Mesenteric fat pad (tissue), 1 donor: ENCODE results near the gene ZNF20. TPM values are rescaled to one million over a fixed set of nuclear protein-coding genes. Genes with fewer than 3 reads are reported as not detected.
A peak's percentile ranks its signal among the peaks of the same experiment; 100 is the strongest.

Experiments
- DNase-seq: peaks from one replicate; pipeline ENCODE4 v3.0.0-alpha.2; 2020; ENCODE audit warnings: low spot score
- long read RNA-seq: library from polyadenylated mRNA; unstranded; transcript quantifications from one replicate; pipeline ENCODE4 v2.0.0, GENCODE V29; 2020
- total RNA-seq: library from RNA; stranded (reverse); fragmentation: NEBNext Ultra II Directional; extraction: Animal tissue kit (Norgen Biotek cat#: 25700); gene quantifications from one replicate; pipeline ENCODE4 v1.2.1, GENCODE V29; 2021
- donor health status: DM: yes; HTN: yes; CAD: no.

Gene ZNF20
- 1.1 TPM for total RNA-seq
- long read RNA-seq, partial matches to known transcripts = 0 of 3 reads
- long read RNA-seq, other reads (novel, unspliced or antisense) = 0 of 3 reads

DNA sequence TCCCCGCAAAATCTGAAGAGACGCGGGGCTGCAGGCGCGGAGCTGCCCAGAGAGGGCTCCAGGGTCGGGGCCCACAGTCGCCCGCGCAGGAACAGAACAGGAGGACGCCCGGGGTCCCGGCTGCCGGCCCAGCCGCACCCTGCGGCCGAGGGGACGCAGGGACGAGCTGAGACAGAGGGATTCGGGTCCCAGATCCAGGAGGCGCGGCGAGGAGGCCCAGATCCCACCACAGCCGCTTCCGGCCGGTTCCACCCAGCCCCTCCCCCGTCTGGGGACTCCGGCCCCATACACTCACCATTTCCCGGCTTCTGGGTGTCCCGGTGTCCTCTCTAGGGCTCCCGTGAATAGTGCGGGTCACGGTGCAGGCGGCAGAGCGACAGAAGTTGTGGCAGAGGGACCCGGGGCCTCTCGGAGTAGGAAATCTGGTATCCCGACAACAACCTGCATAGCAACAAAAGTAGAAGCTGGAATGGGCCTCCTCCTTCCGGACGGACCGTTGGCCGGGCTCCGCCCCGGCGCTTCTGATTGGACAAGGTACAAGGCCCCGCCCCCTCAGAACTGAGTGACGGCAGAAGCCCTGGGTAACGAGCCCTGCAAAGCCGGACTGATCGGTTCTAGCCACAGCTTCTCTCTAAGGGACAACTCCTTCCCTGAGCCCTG, at the start of gene ZNF20:
Gene ZNF20 (minus strand): TSS at position 466 of the 660 bp plus-strand sequence. CDS start 168 bp downstream, at position 298.
- peak; percentile 97 for DNase-seq

DNA sequence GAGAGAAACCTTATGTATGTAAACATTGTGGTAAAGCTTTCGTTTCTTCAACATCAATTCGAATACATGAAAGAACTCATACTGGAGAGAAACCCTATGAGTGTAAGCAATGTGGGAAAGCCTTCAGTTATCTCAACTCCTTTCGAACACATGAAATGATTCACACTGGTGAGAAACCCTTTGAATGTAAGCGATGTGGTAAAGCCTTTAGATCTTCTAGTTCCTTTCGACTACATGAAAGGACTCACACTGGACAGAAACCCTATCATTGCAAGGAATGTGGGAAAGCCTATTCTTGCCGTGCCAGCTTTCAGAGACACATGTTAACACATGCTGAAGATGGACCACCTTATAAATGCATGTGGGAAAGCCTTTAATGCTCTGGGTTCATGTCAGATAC, 47.5 kb upstream of the ZNF20 start:
- no peak for DNase-seq

DNA sequence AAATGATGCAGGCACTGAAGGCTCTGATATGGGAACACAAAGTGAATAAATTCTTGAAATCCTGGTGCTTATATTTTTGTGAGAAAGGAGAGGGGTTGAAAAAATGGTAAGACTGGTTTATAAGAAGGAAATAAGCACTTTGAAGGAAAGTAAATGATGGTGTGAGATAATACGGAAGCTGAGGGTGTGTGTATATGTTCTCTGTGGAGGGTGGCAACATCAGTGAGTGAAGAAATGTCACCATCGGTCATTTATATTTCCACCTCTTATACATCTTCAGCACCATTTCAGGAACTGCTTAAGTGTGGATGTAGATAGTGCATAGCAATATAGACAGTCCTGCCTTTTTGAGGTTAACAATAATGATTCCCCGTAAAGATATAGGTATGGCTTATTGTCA, 40.2 kb upstream of the ZNF20 start:
- DNase-seq = no peak

DNA sequence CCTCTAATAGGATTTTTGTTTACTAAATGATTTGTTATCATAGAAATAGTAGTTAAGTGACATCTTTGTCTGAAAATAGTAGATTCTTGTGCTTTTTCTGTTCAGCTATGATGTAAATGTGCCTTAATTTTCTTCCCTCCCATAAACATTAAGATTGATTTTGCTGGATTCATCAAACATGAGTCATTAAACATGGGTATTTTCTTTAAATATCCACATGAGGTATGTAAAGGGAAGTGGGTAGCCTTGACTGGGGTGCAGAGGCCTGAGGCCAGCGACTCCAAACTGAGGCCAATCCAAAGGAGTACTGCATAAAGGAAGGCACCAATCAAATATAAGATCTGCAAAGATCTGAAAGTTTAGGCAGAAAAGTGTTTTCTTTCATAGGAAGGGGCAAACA, 26.5 kb upstream of the ZNF20 start:
- DNase-seq = no peak

DNA sequence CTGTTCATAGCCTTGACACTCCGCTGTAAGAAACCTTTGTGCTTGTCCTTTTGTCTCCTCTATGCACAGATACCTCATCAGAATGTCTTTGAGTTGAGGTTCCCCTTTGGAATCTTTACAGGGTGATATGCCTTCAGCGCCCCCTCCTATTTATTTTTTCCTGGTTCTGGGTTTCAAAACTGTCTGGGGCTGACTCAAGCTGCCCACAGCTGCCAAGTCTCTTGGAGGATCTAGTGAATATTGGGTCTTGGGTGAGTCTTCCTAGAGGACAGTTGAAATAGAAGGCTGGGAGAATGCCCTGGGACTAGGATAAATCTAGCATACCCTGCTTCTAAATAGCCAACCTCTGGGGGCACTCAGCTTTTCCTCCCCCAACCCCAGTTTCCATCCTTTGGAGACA, 23.7 kb upstream of the ZNF20 start:
- no peak for DNase-seq

DNA sequence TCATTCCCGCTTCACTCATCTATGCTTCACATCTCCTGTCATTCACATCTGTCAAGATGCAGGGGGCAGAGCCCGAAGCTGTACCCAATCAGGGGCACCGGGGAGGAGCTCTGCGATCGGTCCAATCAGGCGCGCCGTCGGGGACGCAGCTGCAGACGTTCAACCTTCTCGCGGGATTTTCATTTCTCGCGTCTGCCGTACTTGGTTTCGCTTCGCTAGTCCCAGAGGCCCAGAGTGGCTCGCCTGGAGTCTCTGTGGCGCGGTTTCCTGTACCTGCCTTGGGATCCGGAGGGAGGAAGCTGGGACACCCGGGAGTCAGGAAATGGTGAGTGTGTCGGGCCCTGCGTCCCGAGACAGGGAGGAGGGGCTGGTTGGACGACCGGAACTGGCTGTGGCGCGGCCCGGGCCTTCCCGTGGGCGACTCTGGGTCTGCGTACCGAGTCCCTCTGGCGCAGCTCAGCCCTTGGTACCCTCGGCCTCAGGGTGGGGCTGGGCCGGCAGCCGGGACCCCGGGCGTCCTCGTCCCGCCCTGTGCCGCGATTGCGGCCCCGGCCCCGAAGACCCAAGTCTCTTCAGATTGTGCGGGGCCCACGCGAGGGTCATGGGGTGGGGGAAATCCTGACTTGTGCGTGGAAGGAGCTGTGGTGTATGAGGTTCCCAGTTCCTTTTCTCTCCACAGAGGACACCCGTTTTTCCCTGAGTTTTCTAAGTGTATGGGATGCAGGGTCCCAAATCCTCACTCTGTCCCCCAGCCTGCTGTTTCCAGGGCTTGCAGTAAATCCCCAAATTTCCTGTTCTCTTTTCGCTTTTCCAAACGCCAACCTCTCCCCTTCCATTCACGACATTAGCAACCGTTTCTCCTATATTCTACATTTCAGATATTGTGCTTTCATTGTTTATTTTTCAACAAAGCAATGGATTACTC, 23.0 kb upstream of the ZNF20 start, which contains the start of gene ZNF136:
Gene ZNF136 (plus strand): TSS at position 215 of the 925 bp plus-strand sequence. CDS start 108 bp downstream, at position 323.
- peak; percentile 96 for DNase-seq

DNA sequence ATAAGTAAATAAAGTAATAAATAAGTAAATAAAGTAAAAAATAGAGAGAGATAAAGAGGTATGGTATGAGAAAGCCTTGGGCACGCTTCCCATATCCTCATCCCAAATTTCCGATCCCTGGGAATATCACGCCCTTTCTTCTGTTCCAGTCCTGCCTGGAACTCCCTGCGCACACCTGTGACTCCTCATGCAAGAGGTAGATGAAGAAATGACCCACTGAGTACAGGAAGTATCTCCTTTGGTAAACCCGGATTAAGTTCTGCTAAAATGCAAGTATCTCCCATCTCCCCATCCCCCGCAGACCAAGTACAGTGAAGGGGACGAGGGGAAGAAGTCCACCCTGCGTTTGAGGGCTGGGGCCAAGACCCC, 22.3 kb upstream of the ZNF20 start:
- no peak for DNase-seq

DNA sequence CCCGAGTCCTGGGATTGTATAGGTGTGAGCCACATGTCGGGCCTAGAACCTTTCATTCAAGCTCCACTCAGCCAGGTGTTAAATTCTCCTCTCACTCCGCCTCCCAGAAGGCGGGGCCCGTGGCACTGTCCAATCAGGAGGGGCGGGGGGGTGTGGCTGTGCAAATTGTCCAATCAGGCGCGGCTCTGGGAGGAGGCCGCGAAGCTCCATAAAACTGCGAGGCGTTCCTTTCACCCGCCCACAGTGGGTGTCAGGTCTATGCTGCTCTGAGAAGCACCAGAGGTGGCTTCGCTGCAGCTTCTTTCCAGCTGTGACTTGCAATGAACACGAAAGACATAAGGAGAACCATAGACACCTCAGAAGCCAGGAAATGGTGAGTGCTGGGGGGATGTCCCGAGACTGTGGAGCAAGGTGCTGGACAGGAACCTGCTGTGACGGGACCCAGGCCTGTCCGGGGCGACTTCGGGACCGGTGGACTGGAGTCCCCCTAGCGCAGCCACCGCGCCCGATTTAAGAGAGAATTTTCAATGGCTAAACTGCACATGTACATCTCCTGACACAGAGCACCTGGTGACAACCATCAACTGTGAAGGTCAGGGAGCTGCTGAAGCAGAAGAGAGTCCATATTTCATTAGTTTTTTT, 19.7 kb upstream of the ZNF20 start:
- no peak for DNase-seq

DNA sequence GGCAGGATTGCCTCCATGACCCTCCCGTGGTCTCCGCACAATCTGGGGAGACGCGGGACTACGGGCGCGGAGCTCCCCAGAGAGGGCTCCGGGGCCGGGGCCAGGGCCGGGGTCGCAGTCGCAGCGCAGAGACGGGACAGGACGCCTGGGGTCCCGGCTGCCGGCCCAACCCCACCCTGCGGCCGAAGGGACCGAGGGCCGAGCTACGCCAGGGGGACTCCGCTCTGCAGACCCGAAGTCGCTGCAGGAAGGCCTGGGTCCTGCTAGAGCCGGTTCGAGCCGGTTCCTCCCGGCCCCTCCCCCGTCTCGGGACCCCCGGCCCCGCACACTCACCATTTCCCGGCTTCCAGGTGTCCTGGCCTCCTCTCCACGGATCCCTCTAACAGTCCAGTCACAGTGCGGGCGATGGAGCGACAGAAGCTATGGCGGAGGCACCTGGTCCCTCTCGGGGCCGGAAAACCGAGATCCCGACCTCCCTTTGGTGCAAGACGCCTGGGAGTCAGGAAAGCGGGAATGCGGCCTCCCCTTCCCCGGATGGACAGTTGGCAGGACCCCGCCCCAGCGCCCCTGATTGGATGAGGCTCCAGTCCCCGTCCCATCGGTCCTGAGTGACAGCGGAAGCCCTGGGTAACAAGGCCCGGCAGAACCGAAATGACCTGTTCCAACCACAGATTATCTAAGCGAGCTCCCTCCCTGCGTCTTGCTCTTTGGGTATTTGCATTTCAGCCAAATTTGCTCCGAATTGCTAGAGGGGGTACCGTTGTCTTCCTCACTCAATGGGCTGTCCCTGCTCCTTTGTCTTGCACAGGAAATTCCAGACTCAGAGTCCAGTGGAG, 16.3 kb upstream of the ZNF20 start, which contains the start of gene ZNF625:
Gene ZNF625 (minus strand): TSS at position 512 of the 836 bp plus-strand sequence. CDS start 176 bp downstream, at position 336.
- DNase-seq = peak; percentile 92

DNA sequence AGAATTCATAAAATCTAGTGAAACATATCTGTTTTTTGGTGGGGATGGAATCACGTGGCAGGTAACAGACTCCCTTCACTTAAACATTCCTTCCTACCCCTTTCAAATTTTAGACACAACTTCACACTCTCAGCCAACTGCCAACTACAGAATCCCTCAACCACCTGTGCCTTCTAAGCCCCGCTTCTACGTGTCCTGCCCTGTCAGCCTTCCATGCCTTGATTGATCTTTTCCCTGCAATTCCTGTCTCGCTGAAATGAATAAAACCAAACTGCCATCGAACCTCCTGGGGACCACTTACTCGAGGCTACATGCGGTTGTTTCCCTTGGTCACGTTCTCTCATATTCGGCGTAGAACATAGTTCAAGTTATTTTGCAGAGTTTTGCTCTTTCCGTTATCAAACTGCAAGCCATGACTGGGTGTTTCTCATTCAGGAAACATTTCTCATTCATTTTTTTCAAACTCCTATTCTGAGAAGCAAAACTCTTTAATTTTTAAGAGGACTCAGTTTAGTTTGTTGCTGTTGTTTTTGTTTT, 15.2 kb upstream of the ZNF20 start:
- no peak for DNase-seq

DNA sequence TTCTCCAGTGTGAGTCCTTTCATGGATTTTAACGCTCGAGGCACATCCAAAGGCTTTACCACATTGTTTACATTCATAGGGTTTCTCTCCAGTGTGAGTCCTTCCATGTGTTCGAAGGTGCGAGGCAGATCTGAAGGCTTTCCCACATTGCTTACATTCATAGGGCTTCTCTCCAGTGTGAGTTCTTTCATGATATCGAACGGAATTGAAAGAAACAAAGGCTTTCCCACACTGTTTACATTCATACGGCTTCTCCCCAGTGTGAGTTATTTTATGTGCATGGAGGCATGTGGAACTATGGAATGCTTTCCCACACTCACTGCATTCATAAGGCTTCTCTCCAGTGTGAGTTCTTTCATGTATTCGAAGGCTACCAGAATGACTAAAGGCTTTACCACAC, 5.2 kb upstream of the ZNF20 start:
- no peak for DNase-seq

DNA sequence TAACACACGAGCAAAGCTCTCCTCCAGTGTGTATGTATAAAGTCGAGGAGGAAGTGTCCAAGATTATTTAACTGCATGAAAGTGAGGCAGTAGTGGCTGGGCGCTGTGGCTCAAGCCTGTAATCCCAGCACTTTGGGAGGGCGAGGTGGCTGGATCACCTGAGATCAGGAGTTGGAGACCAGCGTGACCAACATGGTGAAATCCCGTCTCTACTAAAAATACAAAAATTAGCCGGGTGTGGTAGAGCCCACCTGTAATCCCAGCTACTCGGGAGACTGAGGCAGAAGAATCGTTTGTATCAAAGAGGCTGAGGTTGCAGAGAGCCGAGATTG, 1.2 kb upstream of the ZNF20 start:
- no peak for DNase-seq

DNA sequence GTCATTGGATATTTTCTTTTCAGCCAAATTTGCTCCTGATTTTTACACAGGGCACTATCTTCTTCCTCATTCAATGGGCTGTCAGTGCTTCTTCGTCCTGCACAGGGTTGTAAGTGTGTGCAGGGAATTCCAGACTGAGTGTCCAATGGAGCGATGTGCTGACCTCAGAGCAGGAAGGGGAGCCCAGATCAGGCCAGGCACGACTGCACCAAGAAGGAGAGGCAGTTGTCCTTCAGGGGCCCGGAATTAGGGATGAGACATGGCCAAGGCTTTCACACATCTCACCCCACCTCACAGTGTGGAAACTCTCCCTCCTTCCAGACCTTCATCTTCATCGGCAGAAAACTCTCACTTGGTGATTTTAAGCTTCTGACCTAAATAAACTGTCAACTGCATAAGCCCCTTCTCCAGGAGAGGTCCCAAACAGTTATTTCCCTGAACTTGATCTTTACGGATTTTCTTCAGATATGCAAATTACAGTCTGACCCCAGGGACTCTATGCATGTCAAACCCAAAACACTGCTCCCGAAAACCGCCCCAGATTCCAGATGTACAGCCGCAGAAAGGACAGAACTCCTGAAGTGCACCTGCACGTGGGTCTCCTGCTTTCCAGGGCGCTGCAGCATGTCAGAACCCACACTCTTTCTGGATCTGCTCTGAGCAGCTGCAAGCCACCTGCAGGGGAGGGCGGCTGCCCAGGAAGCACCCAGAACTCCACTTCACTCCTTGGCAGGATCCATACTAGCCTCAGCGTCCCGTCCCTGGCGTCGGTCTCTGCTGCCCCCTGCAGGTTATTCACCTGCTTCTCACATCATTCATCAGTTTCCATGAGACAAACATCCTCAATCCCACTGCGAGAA, 625 bp upstream of the ZNF20 start:
- no peak for DNase-seq

DNA sequence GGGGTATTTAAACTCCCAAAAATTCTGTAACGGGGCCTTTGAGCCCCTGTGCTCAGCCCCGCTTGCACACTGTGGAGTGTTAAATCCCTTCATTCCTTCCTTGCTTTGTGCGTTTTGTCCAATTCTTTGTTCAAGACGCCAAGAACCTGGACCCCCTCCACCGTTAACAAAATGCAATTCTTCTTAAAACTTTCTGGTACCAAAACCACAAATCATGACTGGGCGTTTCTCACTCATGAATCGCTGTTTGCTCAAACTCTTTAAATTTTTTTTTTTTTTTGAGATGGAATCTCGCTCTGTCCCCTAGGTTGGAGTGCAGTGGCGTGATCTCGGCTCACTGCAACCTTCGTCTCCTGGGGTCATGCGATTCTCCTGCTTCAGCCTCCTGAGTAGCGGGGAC, 881 bp downstream of the ZNF20 start:
- no peak for DNase-seq

DNA sequence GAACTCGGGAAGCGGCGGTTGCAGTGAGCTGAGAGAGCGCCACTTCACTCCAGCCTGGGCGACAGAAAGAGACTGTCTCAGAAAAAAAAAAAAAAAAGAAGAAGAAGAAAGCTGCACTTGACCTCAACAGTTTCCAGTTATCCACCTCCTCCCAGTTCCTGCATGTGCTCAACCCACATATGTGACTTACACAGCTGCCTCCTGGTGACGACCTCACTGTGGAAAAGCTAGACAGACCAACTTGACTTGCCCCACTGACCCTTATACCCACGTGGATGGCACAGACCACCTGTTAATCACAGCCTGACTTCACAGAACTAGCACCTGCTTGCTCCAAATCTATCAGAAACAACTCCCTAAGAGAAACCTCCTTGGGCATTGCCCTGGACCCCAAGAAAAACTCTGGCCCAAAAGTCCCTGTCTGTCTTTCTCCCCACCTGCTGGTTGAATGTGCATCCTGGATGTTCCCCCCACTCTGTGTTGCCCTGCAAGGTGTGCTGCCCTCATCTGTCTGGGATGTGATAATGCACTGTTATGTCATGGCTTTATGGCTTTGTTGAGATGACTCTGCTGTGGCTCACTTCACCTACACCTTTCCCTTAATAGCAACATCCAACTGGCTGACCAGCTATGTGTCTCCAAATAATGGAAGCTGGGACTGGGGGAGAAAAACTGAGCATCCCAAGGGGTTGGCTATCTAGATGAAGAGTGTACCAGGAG, 2.8 kb downstream of the ZNF20 start:
- DNase-seq = no peak

DNA sequence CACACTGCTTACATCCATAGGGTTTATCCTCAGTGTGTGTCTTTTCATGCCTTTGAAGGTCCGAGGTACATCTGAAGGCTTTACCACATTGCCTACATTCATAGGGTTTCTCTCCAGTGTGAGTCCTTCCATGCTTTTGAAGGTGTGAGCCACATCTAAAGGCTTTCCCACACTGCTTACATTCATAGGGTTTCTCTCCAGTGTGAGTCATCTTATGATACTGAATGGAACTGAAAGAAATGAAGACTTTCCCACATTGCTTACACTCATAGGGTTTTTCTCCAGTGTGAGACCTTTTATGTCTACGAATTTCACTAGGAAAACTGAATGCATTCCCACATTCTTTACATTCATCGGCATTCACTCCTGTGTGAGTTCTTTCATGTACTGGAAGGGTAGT, 7.1 kb downstream of the ZNF20 start:
- DNase-seq = no peak

DNA sequence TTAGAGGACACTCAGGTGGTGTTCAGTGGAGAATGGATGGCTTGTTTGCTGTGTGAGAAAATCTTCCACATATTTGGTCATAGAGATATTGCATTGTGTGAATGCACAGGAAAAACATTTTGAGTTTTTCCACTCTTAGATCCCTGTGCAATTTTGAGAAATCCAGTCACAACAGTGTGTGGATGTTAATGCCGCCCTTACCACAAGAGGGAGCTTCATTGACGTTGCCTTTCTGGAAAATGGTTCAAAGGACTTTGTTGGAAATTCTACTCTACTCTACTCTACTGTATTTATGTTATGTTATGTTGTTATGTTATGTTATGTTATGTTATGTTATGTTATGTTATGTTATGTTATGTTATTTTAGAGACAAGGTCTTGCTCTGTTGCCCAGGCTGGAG, 13.4 kb downstream of the ZNF20 start:
- no peak for DNase-seq

DNA sequence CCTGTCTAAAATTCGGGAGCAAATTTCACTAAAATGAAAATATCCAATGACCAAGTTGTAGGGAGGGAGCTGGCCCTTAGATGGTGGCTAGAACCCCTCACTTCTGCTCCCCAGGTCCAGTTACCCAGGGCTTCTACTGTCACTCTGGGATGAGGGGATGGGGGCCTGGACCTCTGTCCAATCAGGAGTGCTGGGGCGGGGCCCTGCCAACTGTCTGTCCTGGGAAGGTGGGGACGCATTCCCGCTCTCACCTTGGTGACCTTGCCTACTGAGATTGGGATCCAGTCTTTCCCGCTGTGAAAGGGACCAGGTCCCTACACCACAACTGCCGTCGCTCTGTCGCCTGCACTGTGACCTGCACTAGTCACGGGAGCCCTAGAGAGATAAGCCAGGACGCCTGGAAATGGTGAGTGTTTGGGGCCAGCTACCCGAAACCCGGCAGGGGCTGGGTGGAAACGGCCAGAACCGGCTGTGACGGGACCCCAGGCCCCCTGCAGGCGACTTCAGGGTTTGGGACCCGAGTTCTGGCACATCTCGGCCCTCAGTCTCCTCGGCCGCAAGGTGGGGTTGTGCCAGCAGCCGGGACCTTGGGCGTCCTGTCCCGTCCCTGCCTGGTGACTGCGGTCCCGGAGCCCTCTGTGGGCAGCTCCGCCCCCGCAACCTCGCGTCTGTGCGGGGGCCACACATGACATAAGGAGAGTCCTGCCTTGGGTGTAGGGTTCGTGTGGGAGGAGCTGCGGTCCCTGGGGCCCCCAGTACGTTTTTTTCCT, 22.8 kb downstream of the ZNF20 start:
- no peak for DNase-seq
